Measurements from ENCODE around the gene RPTOR. TPM values are rescaled to one million over a fixed set of nuclear protein-coding genes. Genes with fewer than 3 reads are reported as not detected.

The RPTOR gene
- total RNA-seq, 1 donor from 2014 or later, result 32.0 TPM

DNA sequence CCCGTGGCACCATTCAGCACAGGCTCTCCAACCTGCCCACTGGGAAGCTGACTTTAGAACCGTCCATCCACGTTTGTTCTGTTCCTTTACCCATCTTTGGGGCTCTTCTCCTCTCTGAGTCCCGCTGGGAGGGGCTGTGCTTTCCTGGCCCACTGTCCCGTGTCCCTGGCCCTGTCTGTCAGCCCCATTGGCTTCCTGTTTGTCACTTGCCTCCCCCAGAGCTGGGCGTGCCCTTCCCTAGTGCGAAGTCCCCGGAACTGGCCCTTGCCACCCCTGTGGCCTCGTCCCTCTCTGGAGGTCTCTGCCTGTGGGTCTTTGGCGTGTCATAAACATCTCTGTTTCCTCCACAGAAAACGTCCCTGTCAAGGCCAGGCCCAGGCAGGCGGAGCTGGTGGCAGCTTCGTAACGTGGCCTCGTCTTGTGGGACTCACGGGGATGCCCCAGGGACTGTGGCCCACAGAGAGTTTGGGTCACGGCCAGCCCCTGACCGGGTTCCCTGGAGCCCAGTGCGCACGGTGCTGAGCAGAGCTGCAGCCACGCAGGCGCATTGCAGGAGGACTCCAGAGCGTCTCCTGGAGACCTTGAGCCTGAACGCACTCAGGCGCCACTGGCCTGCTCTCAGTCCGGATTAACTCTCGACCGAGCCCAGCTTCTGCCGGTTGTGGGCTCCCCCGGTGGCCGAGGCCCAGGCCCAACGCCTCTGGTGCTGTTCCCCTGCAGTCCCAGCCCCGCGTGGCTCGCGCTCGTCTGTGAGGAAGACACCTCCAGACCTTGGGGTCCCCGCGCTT, 454.3 kb downstream of the RPTOR start:
- TF ChIP-seq, protein P1, sequence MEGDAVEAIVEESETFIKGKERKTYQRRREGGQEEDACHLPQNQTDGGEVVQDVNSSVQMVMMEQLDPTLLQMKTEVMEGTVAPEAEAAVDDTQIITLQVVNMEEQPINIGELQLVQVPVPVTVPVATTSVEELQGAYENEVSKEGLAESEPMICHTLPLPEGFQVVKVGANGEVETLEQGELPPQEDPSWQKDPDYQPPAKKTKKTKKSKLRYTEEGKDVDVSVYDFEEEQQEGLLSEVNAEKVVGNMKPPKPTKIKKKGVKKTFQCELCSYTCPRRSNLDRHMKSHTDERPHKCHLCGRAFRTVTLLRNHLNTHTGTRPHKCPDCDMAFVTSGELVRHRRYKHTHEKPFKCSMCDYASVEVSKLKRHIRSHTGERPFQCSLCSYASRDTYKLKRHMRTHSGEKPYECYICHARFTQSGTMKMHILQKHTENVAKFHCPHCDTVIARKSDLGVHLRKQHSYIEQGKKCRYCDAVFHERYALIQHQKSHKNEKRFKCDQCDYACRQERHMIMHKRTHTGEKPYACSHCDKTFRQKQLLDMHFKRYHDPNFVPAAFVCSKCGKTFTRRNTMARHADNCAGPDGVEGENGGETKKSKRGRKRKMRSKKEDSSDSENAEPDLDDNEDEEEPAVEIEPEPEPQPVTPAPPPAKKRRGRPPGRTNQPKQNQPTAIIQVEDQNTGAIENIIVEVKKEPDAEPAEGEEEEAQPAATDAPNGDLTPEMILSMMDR (IDR thresholded peaks at IDR 0.05; ENCODE audit: insufficient read depth, low read depth, low read length), result no peak
- no peak for TF ChIP-seq EZH2 (IDR thresholded peaks at IDR 0.05; ENCODE audit: insufficient read depth, low read length)
- Mint-ChIP-seq H3K27me3 (ENCODE audit: low read depth, unreplicated experiment) (peaks cover 19% of the 10 kb centered on the region), H3K4me3 (ENCODE audit: unreplicated experiment) (no peak overlapping the region), H3K9me3 (ENCODE audit: unreplicated experiment) (no peaks in the 10 kb centered on the region), H3K36me3 (ENCODE audit: low read depth, unreplicated experiment) (peaks cover 8% of the 10 kb centered on the region), H3K27ac (ENCODE audit: unreplicated experiment) (no peak overlapping the region), H3K4me1 (ENCODE audit: low read depth, unreplicated experiment) (no peaks in the 10 kb centered on the region)
- peaks cover 24% of the 10 kb centered on the region for H3K4me1 ChIP-seq (ENCODE audit: insufficient read depth, low read length)
- FAIRE-seq, result no peak
- peaks cover 5% of the 10 kb centered on the region for H4K20me1 ChIP-seq (ENCODE audit: insufficient read depth, low read length)
- H3K4me2 ChIP-seq (ENCODE audit: low read length), result no peak overlapping the region
- H3K27ac ChIP-seq (ENCODE audit: low read depth, low read length), result no peak overlapping the region
- no peak for DNase-seq (ENCODE audit: low read depth)
- H3K27me3 ChIP-seq (ENCODE audit: insufficient read depth, low read length), result peaks cover 5% of the 10 kb centered on the region
- no peaks in the 10 kb centered on the region for H3K9me3 ChIP-seq (ENCODE audit: insufficient read depth, low read depth, low read length)
- H2AFZ ChIP-seq (ENCODE audit: low read depth, low read length), result no peak overlapping the region
- no peaks in the 10 kb centered on the region for H3K36me3 ChIP-seq (ENCODE audit: insufficient read depth, low read length)
- no peak overlapping the region for H3K9ac ChIP-seq (ENCODE audit: low read length)
- H3K4me3 ChIP-seq (ENCODE audit: insufficient read depth, low read depth, low read length), result no peak overlapping the region
- H3K79me2 ChIP-seq (ENCODE audit: insufficient read depth, low read length), result no peaks in the 10 kb centered on the region

GRCh38 chr17:80999536-81000333, 455.1 kb downstream of the RPTOR start:
- FAIRE-seq (no peak), DNase-seq (ENCODE audit: low read depth) (no peak)
- no peaks in the 10 kb centered on the region for H3K79me2 ChIP-seq (ENCODE audit: insufficient read depth, low read length)
- no peaks in the 10 kb centered on the region for H3K36me3 ChIP-seq (ENCODE audit: insufficient read depth, low read length)
- Mint-ChIP-seq H3K27me3 (ENCODE audit: low read depth, unreplicated experiment) (peaks cover 23% of the 10 kb centered on the region), H3K4me1 (ENCODE audit: low read depth, unreplicated experiment) (no peaks in the 10 kb centered on the region), H3K36me3 (ENCODE audit: low read depth, unreplicated experiment) (peaks cover 8% of the 10 kb centered on the region), H3K4me3 (ENCODE audit: unreplicated experiment) (no peak overlapping the region), H3K27ac (ENCODE audit: unreplicated experiment) (no peak overlapping the region), H3K9me3 (ENCODE audit: unreplicated experiment) (no peaks in the 10 kb centered on the region)
- no peak for TF ChIP-seq EZH2 (IDR thresholded peaks at IDR 0.05; ENCODE audit: insufficient read depth, low read length)
- TF ChIP-seq, protein P1 (IDR thresholded peaks at IDR 0.05; ENCODE audit: insufficient read depth, low read depth, low read length), result no peak
- no peak overlapping the region for H3K9ac ChIP-seq (ENCODE audit: low read length)
- peaks cover 24% of the 10 kb centered on the region for H3K4me1 ChIP-seq (ENCODE audit: insufficient read depth, low read length)
- no peak overlapping the region for H3K4me2 ChIP-seq (ENCODE audit: low read length)
- no peak overlapping the region for H3K27ac ChIP-seq (ENCODE audit: low read depth, low read length)
- H3K9me3 ChIP-seq (ENCODE audit: insufficient read depth, low read depth, low read length), result no peaks in the 10 kb centered on the region
- H2AFZ ChIP-seq (ENCODE audit: low read depth, low read length), result no peak overlapping the region
- H4K20me1 ChIP-seq (ENCODE audit: insufficient read depth, low read length), result peaks cover 7% of the 10 kb centered on the region
- H3K27me3 ChIP-seq (ENCODE audit: insufficient read depth, low read length), result peaks cover 9% of the 10 kb centered on the region
- H3K4me3 ChIP-seq (ENCODE audit: insufficient read depth, low read depth, low read length), result no peak overlapping the region
